Ishikawa (cell line): ENCODE data around the gene SCCPDH.

Source experiments
- CEBPB ChIP-seq: IDR thresholded peaks from 2 replicates; pipeline ENCODE4 v1.6.1; 2012
- CREB1 ChIP-seq: IDR thresholded peaks from 2 replicates; pipeline ENCODE4 v1.6.1; 2012; ENCODE audit warnings: low read depth
- EGR1 ChIP-seq: IDR thresholded peaks from 2 replicates; pipeline ENCODE4 v1.6.1; 2012
- EP300 ChIP-seq: IDR thresholded peaks from 2 replicates; pipeline ENCODE4 v1.6.1; 2012; ENCODE audit warnings: borderline replicate concordance
- FOXM1 ChIP-seq: IDR thresholded peaks from 2 replicates; pipeline ENCODE4 v1.6.1; 2012; ENCODE audit warnings: low read depth, borderline replicate concordance
- MAX ChIP-seq: IDR thresholded peaks from 2 replicates; pipeline ENCODE4 v1.6.1; 2012
- NFIC ChIP-seq: IDR thresholded peaks from 2 replicates; pipeline ENCODE4 v1.6.1; 2012
- RAD21 ChIP-seq: IDR thresholded peaks from 2 replicates; pipeline ENCODE4 v1.6.1; 2012; ENCODE audit warnings: low read depth
- REST ChIP-seq: IDR thresholded peaks from 2 replicates; pipeline ENCODE4 v1.6.1; 2012; ENCODE audit warnings: low read depth, mild to moderate bottlenecking
- TAF1 ChIP-seq: IDR thresholded peaks from 2 replicates; pipeline ENCODE4 v1.6.1; 2012; ENCODE audit warnings: low read depth, mild to moderate bottlenecking
- TCF12 ChIP-seq: IDR thresholded peaks from 2 replicates; pipeline ENCODE4 v1.6.1; 2012; ENCODE audit warnings: low read depth
- TEAD4 ChIP-seq: IDR thresholded peaks from 2 replicates; pipeline ENCODE4 v1.6.1; 2012
- USF1 ChIP-seq: IDR thresholded peaks from 2 replicates; pipeline ENCODE4 v1.6.1; 2012
- YY1 ChIP-seq: IDR thresholded peaks from 2 replicates; pipeline ENCODE4 v1.6.1; 2012; ENCODE audit warnings: low read depth
- ZBTB7A ChIP-seq: IDR thresholded peaks from 2 replicates; pipeline ENCODE4 v1.6.1; 2012; ENCODE audit warnings: low read depth

SCCPDH gene

GRCh38 chr1:246790833-246791232 is 66.6 kb downstream of the SCCPDH start:
- no peak for TF ChIP-seq USF1
- no peak for TF ChIP-seq EGR1
- TF ChIP-seq FOXM1, result no peak
- TF ChIP-seq RAD21, result no peak
- no peak for TF ChIP-seq REST
- no peak for TF ChIP-seq CEBPB
- no peak for TF ChIP-seq EP300
- TF ChIP-seq MAX, result no peak

- no peak for TF ChIP-seq TCF12
- no peak for TF ChIP-seq TEAD4
- no peak for TF ChIP-seq YY1
- TF ChIP-seq EGR1, result no peak
- TF ChIP-seq ZBTB7A, result no peak
Measured at GRCh38 chr1:246791303-246791918, 67.2 kb downstream of the SCCPDH start.

GRCh38 chr1:246792603-246793002 is 68.4 kb downstream of the SCCPDH start:
- TF ChIP-seq REST (no peak), ZBTB7A (no peak), TAF1 (no peak)

- no peak for TF ChIP-seq NFIC
- TF ChIP-seq USF1, result no peak
- no peak for TF ChIP-seq EGR1
- TF ChIP-seq CEBPB, result no peak
- no peak for TF ChIP-seq TAF1
- TF ChIP-seq MAX, result no peak
- TF ChIP-seq YY1, result no peak
- TF ChIP-seq TCF12, result no peak
- no peak for TF ChIP-seq CREB1
- no peak for TF ChIP-seq ZBTB7A
- no peak for TF ChIP-seq EP300
- no peak for TF ChIP-seq FOXM1
- TF ChIP-seq REST, result no peak
- no peak for TF ChIP-seq RAD21
- TF ChIP-seq TEAD4, result no peak
Measured at GRCh38 chr1:246793356-246793896, 69.2 kb downstream of the SCCPDH start.
